SK-N-SH (cell line): Measurements from ENCODE around the gene LAMP2. TPM values are rescaled to one million over a fixed set of nuclear protein-coding genes. Genes with fewer than 3 reads are reported as not detected.

Experiments
- CTCF ChIA-PET: fragments of 300-600, 350-600 bp; formaldehyde crosslinking; extraction: SDS; loops from one replicate; lab custom pipeline; 2021; lab: Yijun Ruan, JAX
- POLR2A ChIA-PET: fragments of 350-600 bp; sonication (Branson Sonifier 250); formaldehyde crosslinking; extraction: SDS; loops from one replicate; lab custom pipeline; 2020; ENCODE audit warnings: antibody characterized with exemption, inconsistent platforms; lab: Yijun Ruan, JAX
- DNase-seq: peaks from one replicate; pipeline ENCODE4 v3.0.0; 2012
- H2AFZ ChIP-seq: fragments of 200-600 bp; sonication (generic); 2 replicates; pipeline ENCODE4 v1.8.1; 2016; ENCODE audit warnings: antibody characterized with exemption, mild to moderate bottlenecking, low read depth
- H3F3A ChIP-seq: fragments of 200-600 bp; sonication (generic); replicated peaks from 2 replicates; pipeline ENCODE3; 2016; ENCODE audit warnings: antibody characterized with exemption, mild to moderate bottlenecking; ENCODE audit not compliant: insufficient read depth
- H3K27ac ChIP-seq, 2 experiments: fragments of 200-500 bp in 1 of 2; fragments of 200-600 bp in 1 of 2; sonication (Bioruptor generic) in 1 of 2; sonication (generic), shearing (Covaris generic) in 1 of 2; 2 replicates each; pipeline versions ENCODE4 v1.5.1 to v1.6.1; 2014 to 2016; ENCODE audit warnings: low read depth in 2 of 2, inconsistent platforms in 1 of 2, low read length in 1 of 2, mild to moderate bottlenecking in 1 of 2, mixed read lengths in 1 of 2
- H3K27me3 ChIP-seq: fragments of 200-600 bp; sonication (generic), shearing (Covaris generic); 2 replicates; pipeline ENCODE4 v1.6.1; 2016; ENCODE audit warnings: mixed run types; ENCODE audit not compliant: insufficient read depth
- H3K36me3 ChIP-seq, 2 experiments: fragments of 200-500 bp in 1 of 2; fragments of 200-600 bp in 1 of 2; sonication (Bioruptor generic) in 1 of 2; sonication (generic) in 1 of 2; replicated peaks in 1 of 2; 2 replicates each; pipeline versions ENCODE3 to v1.5.1; 2014 to 2016; ENCODE audit warnings: low read length in 1 of 2, mild to moderate bottlenecking in 1 of 2; ENCODE audit not compliant: insufficient read depth in 2 of 2, control insufficient read depth in 1 of 2
- H3K4me1 ChIP-seq, 2 experiments: fragments of 200-500 bp in 1 of 2; fragments of 200-600 bp in 1 of 2; sonication (Bioruptor generic) in 1 of 2; sonication (generic), shearing (Covaris generic) in 1 of 2; 2 replicates each; pipeline versions ENCODE4 v1.5.1 to v1.6.1; 2014 to 2016; ENCODE audit warnings: low read depth in 1 of 2, low read length in 1 of 2, mixed run types in 1 of 2; ENCODE audit not compliant: insufficient read depth in 2 of 2, control insufficient read depth in 1 of 2
- H3K4me2 ChIP-seq: fragments of 200-600 bp; sonication (generic), shearing (Covaris generic); 2 replicates; pipeline ENCODE4 v1.6.1; 2017; ENCODE audit warnings: mixed run types
- H3K4me3 ChIP-seq, 2 experiments: fragments of 200-500 bp in 1 of 2; fragments of 200-600 bp in 1 of 2; sonication (Bioruptor generic) in 1 of 2; sonication (generic), shearing (Covaris generic) in 1 of 2; 2 replicates each; pipeline versions ENCODE4 v1.5.1 to v1.8.1; 2014 to 2016; ENCODE audit warnings: low read depth in 2 of 2, inconsistent platforms in 1 of 2, low read length in 1 of 2, mild to moderate bottlenecking in 1 of 2, mixed read lengths in 1 of 2, moderate library complexity in 1 of 2
- H3K79me2 ChIP-seq: fragments of 200-600 bp; sonication (generic); 2 replicates; pipeline ENCODE4 v1.8.1; 2017; ENCODE audit warnings: mild to moderate bottlenecking; ENCODE audit not compliant: insufficient read depth
- H3K9ac ChIP-seq: fragments of 200-600 bp; sonication (generic); 2 replicates; pipeline ENCODE4 v1.6.1; 2017; ENCODE audit warnings: mixed run types
- H3K9me2 ChIP-seq: fragments of 200-600 bp; sonication (generic); 2 replicates; pipeline ENCODE4 v1.6.1; 2017; ENCODE audit warnings: mixed run types
- H3K9me3 ChIP-seq: fragments of 200-600 bp; sonication (generic); 2 replicates; pipeline ENCODE4 v1.6.1; 2017; ENCODE audit warnings: mixed run types, mild to moderate bottlenecking, moderate library complexity
- H4K20me1 ChIP-seq: fragments of 200-600 bp; sonication (generic); 2 replicates; pipeline ENCODE4 v1.6.1; 2017; ENCODE audit warnings: mild to moderate bottlenecking, mixed run types; ENCODE audit not compliant: insufficient read depth
- CTCF ChIP-seq: fragments of 200-600 bp; sonication (generic); IDR thresholded peaks from 2 replicates; pipeline ENCODE4 v1.6.1; 2017; ENCODE audit warnings: antibody characterized with exemption, mild to moderate bottlenecking, moderate library complexity
- EP300 ChIP-seq, 2 experiments: IDR thresholded peaks; 2 replicates each; pipeline versions ENCODE4 v1.4.0 to v1.6.1; 2012; ENCODE audit warnings: borderline replicate concordance in 1 of 2, low read depth in 1 of 2, low read length in 1 of 2
- EZH2phosphoT487 ChIP-seq: fragments of 200-600 bp; sonication (generic); IDR thresholded peaks from 2 replicates; pipeline ENCODE4 v1.6.1; 2017; ENCODE audit warnings: low read depth, mixed run types, mild to moderate bottlenecking, antibody characterized with exemption, moderate library complexity, borderline replicate concordance
- FOSL2 ChIP-seq: IDR thresholded peaks from 2 replicates; pipeline ENCODE4 v1.4.0; 2012; ENCODE audit warnings: low read depth, mild to moderate bottlenecking, moderate library complexity, borderline replicate concordance
- GABPA ChIP-seq: IDR thresholded peaks from 2 replicates; pipeline ENCODE4 v1.4.0; 2012; ENCODE audit warnings: low read depth, mild to moderate bottlenecking
- JUND ChIP-seq: IDR thresholded peaks from 2 replicates; pipeline ENCODE4 v1.4.0; 2012
- MAX ChIP-seq: IDR thresholded peaks from 2 replicates; pipeline ENCODE4 v1.4.0; 2012; ENCODE audit warnings: low read depth
- MEF2A ChIP-seq: IDR thresholded peaks from 2 replicates; pipeline ENCODE4 v1.4.0; 2012; ENCODE audit warnings: low read depth, borderline replicate concordance
- MXI1 ChIP-seq: IDR thresholded peaks from 2 replicates; pipeline ENCODE4 v1.6.1; 2012; ENCODE audit warnings: mild to moderate bottlenecking, low read depth, low read length, improper control_type of control experiment
- RAD21 ChIP-seq: IDR thresholded peaks from 2 replicates; pipeline ENCODE4 v1.6.1; 2012; ENCODE audit warnings: mild to moderate bottlenecking, low read length
- REST ChIP-seq: IDR thresholded peaks from 2 replicates; pipeline ENCODE4 v1.6.1; 2012; ENCODE audit warnings: mild to moderate bottlenecking, low read depth, low read length, moderate library complexity
- SMC3 ChIP-seq: IDR thresholded peaks from 2 replicates; pipeline ENCODE4 v1.6.1; 2012; ENCODE audit warnings: low read depth, low read length, improper control_type of control experiment
- TEAD4 ChIP-seq: IDR thresholded peaks from 2 replicates; pipeline ENCODE4 v1.4.0; 2012; ENCODE audit warnings: mild to moderate bottlenecking, borderline replicate concordance; ENCODE audit not compliant: insufficient read depth
- WGBS: methylation state at CpG from one replicate; pipeline ENCODE4 v1.1.6; 2017; ENCODE audit warnings: low lambda C conversion rate; 5-methylcytosine and 5-hydroxymethylcytosine counted together
- polyA plus RNA-seq, 3 experiments: library from polyadenylated mRNA; depleted of rRNA; stranded (reverse); fragments of >200 nt; gene quantifications; 2 replicates each; pipeline ENCODE4 v1.2.3, GENCODE V29; 2012
- TF ChIP-seq, protein P1 (sequence below): fragments of 150-350 bp; IDR thresholded peaks from 2 replicates; pipeline ENCODE4 v1.6.1; 2016; ENCODE audit warnings: mild to moderate bottlenecking, low read depth, low read length

The LAMP2 gene
- polyA plus RNA-seq, 1 of the 3 experiments (the other 2 are of a cell fraction) = 108 TPM

- CTCF ChIA-PET = no interaction called here
- no peak overlapping the region for H3K4me3 ChIP-seq
- no peaks in the 10 kb centered on the region for H3K79me2 ChIP-seq
- no peak overlapping the region for H3K9ac ChIP-seq
- TF ChIP-seq MXI1 (no peak), FOSL2 (no peak), CTCF (no peak), MEF2A (no peak), GABPA (no peak), REST (no peak), SMC3 (no peak), EZH2phosphoT487 (no peak), TEAD4 (no peak), JUND (no peak), RAD21 (no peak), EP300 (IDR thresholded peaks at IDR 0.05; ENCODE audit: borderline replicate concordance in 1 of 2, low read depth in 1 of 2, low read length in 1 of 2) (no peak), MAX (no peak)
- TF ChIP-seq, protein P1, sequence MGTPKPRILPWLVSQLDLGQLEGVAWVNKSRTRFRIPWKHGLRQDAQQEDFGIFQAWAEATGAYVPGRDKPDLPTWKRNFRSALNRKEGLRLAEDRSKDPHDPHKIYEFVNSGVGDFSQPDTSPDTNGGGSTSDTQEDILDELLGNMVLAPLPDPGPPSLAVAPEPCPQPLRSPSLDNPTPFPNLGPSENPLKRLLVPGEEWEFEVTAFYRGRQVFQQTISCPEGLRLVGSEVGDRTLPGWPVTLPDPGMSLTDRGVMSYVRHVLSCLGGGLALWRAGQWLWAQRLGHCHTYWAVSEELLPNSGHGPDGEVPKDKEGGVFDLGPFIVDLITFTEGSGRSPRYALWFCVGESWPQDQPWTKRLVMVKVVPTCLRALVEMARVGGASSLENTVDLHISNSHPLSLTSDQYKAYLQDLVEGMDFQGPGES = no peak
- POLR2A ChIA-PET = no interaction called here
- peaks cover 14% of the 10 kb centered on the region; the same call in 1 of the 2 replicates for H3K27me3 ChIP-seq
- 14% methylated on average over 2 of the region's 2 CpGs for WGBS
- no peak overlapping the region for H2AFZ ChIP-seq
- no peaks in the 10 kb centered on the region for H3K36me3 ChIP-seq
- no peaks in the 10 kb centered on the region for H3K9me3 ChIP-seq
- H3K4me1 ChIP-seq = no peaks in the 10 kb centered on the region
- DNase-seq = no peak
- no peaks in the 10 kb centered on the region for H3F3A ChIP-seq
- no peak overlapping the region for H3K4me2 ChIP-seq
- H3K27ac ChIP-seq = no peak overlapping the region
- H3K9me2 ChIP-seq = no peaks in the 10 kb centered on the region
- no peaks in the 10 kb centered on the region for H4K20me1 ChIP-seq
Observed at GRCh38 chrX:120402369-120402768, 66.7 kb downstream of the LAMP2 start.
